ENCODE data around the gene PAIP2.

GRCh38 chr5:139390639-139391569 lies 49.2 kb downstream of the PAIP2 start:
- TF ChIP-seq POLR2AphosphoS5 (IDR thresholded peaks at IDR 0.05; ENCODE audit: low read depth, low read length), result no peak
- TF ChIP-seq SIN3A (IDR thresholded peaks at IDR 0.05; ENCODE audit: borderline replicate concordance, insufficient read depth, low read length), result no peak
